ENCODE data around the gene DYNC1I2.
"Not testable (repeated sequence)": the region's sequence is repeated elsewhere in the genome, so short reads cannot be mapped to it uniquely, and the experiment has no call there.

DYNC1I2 gene

GRCh38 chr2:171747371-171747770 is 60.1 kb downstream of the DYNC1I2 start:
- TF ChIP-seq TAF1 (IDR thresholded peaks at IDR 0.05; ENCODE audit: borderline replicate concordance, low read depth, low read length) (no peak), POLR2AphosphoS5 (IDR thresholded peaks at IDR 0.05; ENCODE audit: low read depth, low read length) (no peak), POLR2A (IDR thresholded peaks at IDR 0.05; ENCODE audit: low read depth, low read length) (no peak)
- FAIRE-seq, result no peak
- DNase-seq (ENCODE audit: insufficient read length), result no peak

GRCh38 chr2:171754254-171754939 is 67.1 kb downstream of the DYNC1I2 start:
- no peak for FAIRE-seq
- TF ChIP-seq POLR2A (IDR thresholded peaks at IDR 0.05; ENCODE audit: low read depth, low read length) (no peak), POLR2AphosphoS5 (IDR thresholded peaks at IDR 0.05; ENCODE audit: low read depth, low read length) (no peak), TAF1 (IDR thresholded peaks at IDR 0.05; ENCODE audit: borderline replicate concordance, low read depth, low read length) (no peak)
- DNase-seq (ENCODE audit: insufficient read length), result no peak

- not testable (repeated sequence) for DNase-seq (ENCODE audit: insufficient read length); FAIRE-seq
These were observed 71.5 kb downstream of the DYNC1I2 start for GRCh38 chr2:171758762-171759161.

GRCh38 chr2:171761176-171761575 is 73.9 kb downstream of the DYNC1I2 start:
- not testable (repeated sequence) for DNase-seq (ENCODE audit: insufficient read length); FAIRE-seq

GRCh38 chr2:171762879-171763573 is 75.8 kb downstream of the DYNC1I2 start:
- DNase-seq (ENCODE audit: insufficient read length) (no peak), FAIRE-seq (no peak)
- no peak for TF ChIP-seq TAF1 (IDR thresholded peaks at IDR 0.05; ENCODE audit: borderline replicate concordance, low read depth, low read length)
- no peak for TF ChIP-seq POLR2AphosphoS5 (IDR thresholded peaks at IDR 0.05; ENCODE audit: low read depth, low read length)
- no peak for TF ChIP-seq POLR2A (IDR thresholded peaks at IDR 0.05; ENCODE audit: low read depth, low read length)

- TF ChIP-seq TAF1 (IDR thresholded peaks at IDR 0.05; ENCODE audit: borderline replicate concordance, low read depth, low read length) (no peak), POLR2A (IDR thresholded peaks at IDR 0.05; ENCODE audit: low read depth, low read length) (no peak), POLR2AphosphoS5 (IDR thresholded peaks at IDR 0.05; ENCODE audit: low read depth, low read length) (no peak)
These were observed 76.3 kb downstream of the DYNC1I2 start for GRCh38 chr2:171763602-171764001.

GRCh38 chr2:171771463-171771862 is 84.2 kb downstream of the DYNC1I2 start:
- no peak for TF ChIP-seq POLR2AphosphoS5 (IDR thresholded peaks at IDR 0.05; ENCODE audit: low read depth, low read length)
- TF ChIP-seq POLR2A (IDR thresholded peaks at IDR 0.05; ENCODE audit: low read depth, low read length), result no peak
- no peak for TF ChIP-seq TAF1 (IDR thresholded peaks at IDR 0.05; ENCODE audit: borderline replicate concordance, low read depth, low read length)
- FAIRE-seq (no peak), DNase-seq (ENCODE audit: insufficient read length) (no peak)

More at GRCh38 chr2:171763602-171764001, 76.3 kb downstream of the DYNC1I2 start:
- DNase-seq (ENCODE audit: insufficient read length) (no peak), FAIRE-seq (no peak)

- no peak for DNase-seq (ENCODE audit: insufficient read length)
- TF ChIP-seq POLR2AphosphoS5 (IDR thresholded peaks at IDR 0.05; ENCODE audit: low read depth, low read length) (no peak), POLR2A (IDR thresholded peaks at IDR 0.05; ENCODE audit: low read depth, low read length) (no peak), TAF1 (IDR thresholded peaks at IDR 0.05; ENCODE audit: borderline replicate concordance, low read depth, low read length) (no peak)
- FAIRE-seq, result no peak
These were observed 85.1 kb downstream of the DYNC1I2 start for GRCh38 chr2:171772373-171772772.

GRCh38 chr2:171774581-171774980 is 87.3 kb downstream of the DYNC1I2 start:
- not testable (repeated sequence) for DNase-seq (ENCODE audit: insufficient read length); FAIRE-seq

GRCh38 chr2:171778515-171778914 is 91.2 kb downstream of the DYNC1I2 start:
- DNase-seq (ENCODE audit: insufficient read length), result no peak
- no peak for FAIRE-seq
- TF ChIP-seq POLR2A (IDR thresholded peaks at IDR 0.05; ENCODE audit: low read depth, low read length) (no peak), POLR2AphosphoS5 (IDR thresholded peaks at IDR 0.05; ENCODE audit: low read depth, low read length) (no peak), TAF1 (IDR thresholded peaks at IDR 0.05; ENCODE audit: borderline replicate concordance, low read depth, low read length) (no peak)

- DNase-seq (ENCODE audit: insufficient read length) (no peak), FAIRE-seq (no peak)
- TF ChIP-seq POLR2A (IDR thresholded peaks at IDR 0.05; ENCODE audit: low read depth, low read length), result no peak
- no peak for TF ChIP-seq POLR2AphosphoS5 (IDR thresholded peaks at IDR 0.05; ENCODE audit: low read depth, low read length)
- TF ChIP-seq TAF1 (IDR thresholded peaks at IDR 0.05; ENCODE audit: borderline replicate concordance, low read depth, low read length), result no peak
These were observed 98.2 kb downstream of the DYNC1I2 start for GRCh38 chr2:171785450-171785849.

- DNase-seq (ENCODE audit: insufficient read length), result no peak
- no peak for FAIRE-seq
- TF ChIP-seq POLR2AphosphoS5 (IDR thresholded peaks at IDR 0.05; ENCODE audit: low read depth, low read length) (no peak), POLR2A (IDR thresholded peaks at IDR 0.05; ENCODE audit: low read depth, low read length) (no peak), TAF1 (IDR thresholded peaks at IDR 0.05; ENCODE audit: borderline replicate concordance, low read depth, low read length) (no peak)
These were observed 100.2 kb downstream of the DYNC1I2 start for GRCh38 chr2:171787333-171788072.
